Measurements from ENCODE around the gene OR7G2. TPM values are rescaled to one million over a fixed set of nuclear protein-coding genes. Genes with fewer than 3 reads are reported as not detected.

Gene OR7G2
- not detected in 2 replicates for total RNA-seq

GRCh38 chr19:9107375-9107774 is at the start of gene OR7G2:
TSS of gene OR7G2 (minus strand) at chr19:9107475. CDS start at chr19:9103243, 4,232 bp downstream.

GRCh38 chr19:9140159-9140874 is 33.0 kb upstream of the OR7G2 start, which contains the start of gene ZNF317:
TSS of gene ZNF317 (plus strand) at chr19:9140397. CDS start at chr19:9156017, 15,620 bp downstream.

GRCh38 chr19:9126900-9127405 is 19.7 kb upstream of the OR7G2 start, which contains the start of gene OR7G3:
TSS of gene OR7G3 (minus strand) at chr19:9126950. CDS start at chr19:9126950, 0 bp downstream.

GRCh38 chr19:9115307-9115813 is 8.1 kb upstream of the OR7G2 start, which contains the start of gene OR7G1:
TSS of gene OR7G1 (minus strand) at chr19:9115763. CDS start at chr19:9115763, 0 bp downstream.

GRCh38 chr19:9086761-9087160 is 20.5 kb downstream of the OR7G2 start, which contains the start of gene OR1M1:
TSS of gene OR1M1 (plus strand) at chr19:9087061. CDS start at chr19:9093245, 6,184 bp downstream.

Other genes starting within 250 kb of the OR7G2 start
- not detected in 2 replicates for gene MUC16, start 97.1 kb downstream of the OR7G2 start, total RNA-seq
- not detected in 2 replicates for gene OR1M1, start 20.4 kb downstream of the OR7G2 start, total RNA-seq
- gene OR7G1, start 8.3 kb upstream of the OR7G2 start, total RNA-seq, result not detected in 2 replicates
- gene OR7G3, start 19.5 kb upstream of the OR7G2 start, total RNA-seq, result not detected in 2 replicates
- 12.8 and 15.0 TPM in 2 replicates for gene ZNF317, start 32.9 kb upstream of the OR7G2 start, total RNA-seq
- under 0.01 TPM in 1 of 2 replicates, not detected in the other for gene OR7D2, start 71.5 kb upstream of the OR7G2 start, total RNA-seq
- not detected in 2 replicates for gene OR7D4, start 112.1 kb upstream of the OR7G2 start, total RNA-seq
- not detected in 2 replicates for gene OR7E24, start 143.5 kb upstream of the OR7G2 start, total RNA-seq
- gene ZNF699, start 202.4 kb upstream of the OR7G2 start, total RNA-seq, result 10.9 and 19.1 TPM in 2 replicates
- gene ZNF559, start 216.7 kb upstream of the OR7G2 start, total RNA-seq, result 4.9 and 5.2 TPM in 2 replicates

Data from hair follicular keratinocyte (primary cell).